WTC11 (cell line): ENCODE results near the gene LRP10.

Experiments
- ATF2 ChIP-seq: sonication (generic); formaldehyde crosslinking; IDR thresholded peaks from 2 replicates; pipeline ENCODE4 v1.8.1; 2022; ENCODE audit warnings: low read depth, missing genetic modification reagents, borderline replicate concordance
- CTCF ChIP-seq: fragments of 200-600 bp; IDR thresholded peaks from 2 replicates; pipeline ENCODE4 v1.8.0; 2022; ENCODE audit warnings: antibody characterized with exemption
- HMGXB4 ChIP-seq: sonication (generic); formaldehyde crosslinking; IDR thresholded peaks from 2 replicates; pipeline ENCODE4 v1.8.1; 2023; ENCODE audit warnings: mild to moderate bottlenecking, moderate library complexity, missing genetic modification reagents
- MAX ChIP-seq: sonication (generic); formaldehyde crosslinking; IDR thresholded peaks from 2 replicates; pipeline ENCODE4 v1.8.0; 2022; ENCODE audit warnings: mild to moderate bottlenecking, missing genetic modification reagents
- MXD4 ChIP-seq: fragments of 250-450 bp; sonication (Bioruptor Pico); IDR thresholded peaks from 2 replicates; pipeline ENCODE4 v1.8.0; 2021; ENCODE audit warnings: mild to moderate bottlenecking, moderate library complexity, borderline replicate concordance
- NFATC4 ChIP-seq: fragments of 250-450 bp; sonication (Bioruptor Pico); IDR thresholded peaks from 2 replicates; pipeline ENCODE4 v1.9.0; 2021; ENCODE audit warnings: mild to moderate bottlenecking
- TP53 ChIP-seq: sonication (generic); formaldehyde crosslinking; IDR thresholded peaks from 2 replicates; pipeline ENCODE4 v1.8.1; 2023; ENCODE audit warnings: mild to moderate bottlenecking, missing genetic modification reagents
- ZBTB21 ChIP-seq: sonication (generic); formaldehyde crosslinking; IDR thresholded peaks from 2 replicates; pipeline ENCODE4 v1.8.1; 2023; ENCODE audit warnings: mild to moderate bottlenecking, missing genetic modification reagents, borderline replicate concordance
- TF ChIP-seq, protein P1 (sequence below): sonication (generic); formaldehyde crosslinking; IDR thresholded peaks from 2 replicates; pipeline ENCODE4 v1.8.1; 2023; ENCODE audit warnings: mild to moderate bottlenecking, missing genetic modification reagents

- TF ChIP-seq CTCF, result no peak
- no peak for TF ChIP-seq TP53 (CRISPR knock-in tag)
- TF ChIP-seq, protein P1, sequence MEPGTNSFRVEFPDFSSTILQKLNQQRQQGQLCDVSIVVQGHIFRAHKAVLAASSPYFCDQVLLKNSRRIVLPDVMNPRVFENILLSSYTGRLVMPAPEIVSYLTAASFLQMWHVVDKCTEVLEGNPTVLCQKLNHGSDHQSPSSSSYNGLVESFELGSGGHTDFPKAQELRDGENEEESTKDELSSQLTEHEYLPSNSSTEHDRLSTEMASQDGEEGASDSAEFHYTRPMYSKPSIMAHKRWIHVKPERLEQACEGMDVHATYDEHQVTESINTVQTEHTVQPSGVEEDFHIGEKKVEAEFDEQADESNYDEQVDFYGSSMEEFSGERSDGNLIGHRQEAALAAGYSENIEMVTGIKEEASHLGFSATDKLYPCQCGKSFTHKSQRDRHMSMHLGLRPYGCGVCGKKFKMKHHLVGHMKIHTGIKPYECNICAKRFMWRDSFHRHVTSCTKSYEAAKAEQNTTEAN, result no peak
- no peak for TF ChIP-seq MXD4
- TF ChIP-seq HMGXB4 (CRISPR knock-in tag), result no peak
- TF ChIP-seq ZBTB21 (CRISPR knock-in tag), result no peak
- no peak for TF ChIP-seq MAX (CRISPR knock-in tag)
- TF ChIP-seq ATF2 (CRISPR knock-in tag), result no peak
- no peak for TF ChIP-seq NFATC4 (CRISPR knock-in tag)
Observed at GRCh38 chr14:22856428-22856827, 15.1 kb upstream of the LRP10 start.
